Skin epidermis (tissue), 12 donors: ENCODE measurements around the gene ERG28.
A peak's percentile ranks its signal among the peaks of the same experiment; 100 is the strongest.
"Not testable (repeated sequence)": the region's sequence is repeated elsewhere in the genome, so short reads cannot be mapped to it uniquely, and the experiment has no call there.

Source experiments
- H3K27ac ChIP-seq, 21 experiments: fragments of 200-600 bp; sonication (generic) in 11 of 21; one replicate each; pipeline ENCODE4 v1.5.0; 2020; ENCODE audit warnings: mild to moderate bottlenecking in 3 of 21, inconsistent platforms in 2 of 21, moderate library complexity in 2 of 21
- H3K4me3 ChIP-seq, 7 experiments: fragments of 200-600 bp; sonication (generic) in 2 of 7; one replicate each; pipeline ENCODE4 v1.5.0; 2020; ENCODE audit warnings: inconsistent platforms in 2 of 7, mild to moderate bottlenecking in 2 of 7, moderate library complexity in 1 of 7

ERG28 gene, protein sequence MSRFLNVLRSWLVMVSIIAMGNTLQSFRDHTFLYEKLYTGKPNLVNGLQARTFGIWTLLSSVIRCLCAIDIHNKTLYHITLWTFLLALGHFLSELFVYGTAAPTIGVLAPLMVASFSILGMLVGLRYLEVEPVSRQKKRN

DNA sequence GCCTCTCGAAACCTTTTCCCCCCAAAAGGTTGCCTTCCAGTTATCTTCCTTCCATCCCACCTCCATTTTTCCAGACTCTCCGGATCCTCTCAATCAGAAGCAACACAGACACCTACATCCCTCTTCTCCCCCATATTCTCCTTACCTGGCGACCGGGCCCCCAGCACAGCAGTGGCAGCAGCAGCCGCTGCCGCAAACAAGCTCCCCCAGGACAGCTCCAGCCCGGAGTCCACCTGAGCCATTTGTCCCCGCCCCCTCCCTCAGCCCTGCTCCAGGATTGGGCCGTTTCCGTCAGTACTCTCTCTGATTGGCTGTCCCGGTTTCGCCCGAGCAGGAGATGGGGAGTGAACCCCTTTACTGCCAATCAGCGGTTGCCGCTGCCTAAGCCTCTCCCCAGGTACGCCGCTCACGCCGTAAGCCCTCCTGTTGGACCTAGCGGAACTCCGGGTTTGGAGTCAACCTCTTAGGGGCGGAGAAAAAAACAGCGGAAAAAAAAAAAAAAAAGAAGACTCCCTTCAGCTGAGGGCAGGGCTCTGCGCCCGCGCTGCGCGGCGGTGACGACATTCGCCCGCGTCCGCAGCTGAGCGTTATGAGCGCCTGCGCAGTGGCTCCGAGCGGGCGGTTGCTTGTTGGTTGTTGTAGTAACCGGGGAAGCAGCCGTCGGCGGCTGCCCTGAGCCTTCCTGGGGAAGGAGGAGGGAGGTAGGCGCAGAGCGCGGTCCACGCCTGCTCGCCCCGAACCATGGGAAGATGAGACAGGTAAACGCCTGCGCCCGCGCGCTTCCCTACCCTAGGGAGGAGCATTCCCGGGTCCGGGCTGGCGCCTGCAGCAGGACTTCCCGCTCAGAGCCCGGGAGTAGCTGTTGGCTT lies at the start of gene ERG28, which contains the start of gene TTLL5:
TSS of gene ERG28 (minus strand) at position 247 of the 869 bp plus-strand sequence. CDS start 3,374 bp downstream, outside the sequence.
TSS of gene TTLL5 (plus strand) at position 617 of the 869 bp plus-strand sequence. CDS start 1,904 bp downstream, outside the sequence.
- H3K27ac ChIP-seq, result peak within 1 kb of the TSS in 20 of 21 experiments; percentile 43 to 93 (median 84)
- peak within 1 kb of the TSS; percentile 63 to 98 (median 79) for H3K4me3 ChIP-seq

DNA sequence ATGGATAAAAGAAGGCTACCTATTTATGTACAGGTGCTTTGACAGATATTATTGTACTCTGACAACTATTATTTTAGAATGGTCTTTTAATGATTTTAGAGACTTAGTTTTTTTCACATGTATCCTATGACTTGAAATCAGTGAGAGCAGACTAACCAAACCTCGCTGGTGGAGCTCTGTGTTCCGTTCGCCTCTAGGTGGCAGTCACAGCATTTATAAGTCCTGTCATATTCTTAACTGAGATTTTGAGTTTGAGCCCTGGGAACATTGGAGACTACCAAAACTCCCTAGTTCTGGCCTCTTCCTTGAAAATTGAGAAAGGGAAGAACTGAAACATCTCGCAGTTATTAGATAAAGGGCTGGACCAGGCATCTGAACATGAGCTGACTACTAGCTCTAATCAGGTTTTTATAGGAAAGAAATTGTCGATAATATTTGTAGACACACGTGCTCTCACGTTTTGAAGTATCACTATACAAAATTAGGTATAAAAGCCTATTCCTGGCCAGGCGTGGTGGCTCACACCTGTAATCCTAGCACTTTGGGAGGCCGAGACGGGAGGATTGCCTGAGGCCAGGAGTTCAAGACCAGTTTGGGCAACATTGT lies 48.6 kb upstream of the ERG28 start:
- Histone ChIP-seq H3K4me3 (no peak overlapping the region), H3K27ac (no peak overlapping the region)

DNA sequence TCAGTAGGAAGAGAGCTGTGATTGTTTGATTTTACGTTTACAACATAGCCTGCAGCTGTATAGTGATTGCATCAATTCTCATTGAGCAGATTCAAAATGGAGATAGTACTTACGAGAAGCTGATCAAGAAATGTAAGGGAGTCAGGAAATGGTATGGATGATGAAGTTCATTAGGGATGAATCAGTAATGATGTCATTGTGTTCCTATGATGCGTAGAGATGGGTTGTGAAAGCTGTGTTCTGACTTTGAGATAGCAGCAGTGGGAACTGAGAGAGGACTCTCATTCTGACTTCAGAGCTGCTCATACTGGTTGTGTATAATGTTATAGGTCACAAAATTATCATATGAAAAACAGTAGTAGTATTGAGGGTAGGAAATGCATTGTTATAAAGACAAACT lies 44.3 kb upstream of the ERG28 start:
- H3K4me3 ChIP-seq, result no peak overlapping the region
- H3K27ac ChIP-seq, result no peak overlapping the region

DNA sequence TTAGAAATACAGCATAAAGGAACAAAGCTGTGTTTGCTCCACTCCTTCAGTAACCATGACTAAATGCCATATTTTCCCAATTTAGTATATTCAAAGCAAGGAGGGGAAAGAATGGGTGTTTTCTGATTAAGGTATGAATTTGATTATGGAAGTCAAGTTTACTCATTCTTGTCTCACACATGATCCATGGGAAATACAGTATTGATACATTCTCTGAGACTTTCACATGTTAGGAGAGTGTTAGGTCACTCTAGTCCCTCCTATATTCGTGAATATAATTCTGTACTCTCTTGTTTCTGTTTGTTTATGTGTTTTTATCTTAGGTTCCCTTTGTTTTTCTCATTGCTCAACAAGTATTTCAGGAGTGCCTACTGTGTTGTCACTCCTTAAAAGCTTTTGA lies 42.8 kb upstream of the ERG28 start:
- Histone ChIP-seq H3K4me3 (no peak overlapping the region), H3K27ac (peak overlapping the region in 12 of 21 experiments; percentile 5 to 66 (median 46))

DNA sequence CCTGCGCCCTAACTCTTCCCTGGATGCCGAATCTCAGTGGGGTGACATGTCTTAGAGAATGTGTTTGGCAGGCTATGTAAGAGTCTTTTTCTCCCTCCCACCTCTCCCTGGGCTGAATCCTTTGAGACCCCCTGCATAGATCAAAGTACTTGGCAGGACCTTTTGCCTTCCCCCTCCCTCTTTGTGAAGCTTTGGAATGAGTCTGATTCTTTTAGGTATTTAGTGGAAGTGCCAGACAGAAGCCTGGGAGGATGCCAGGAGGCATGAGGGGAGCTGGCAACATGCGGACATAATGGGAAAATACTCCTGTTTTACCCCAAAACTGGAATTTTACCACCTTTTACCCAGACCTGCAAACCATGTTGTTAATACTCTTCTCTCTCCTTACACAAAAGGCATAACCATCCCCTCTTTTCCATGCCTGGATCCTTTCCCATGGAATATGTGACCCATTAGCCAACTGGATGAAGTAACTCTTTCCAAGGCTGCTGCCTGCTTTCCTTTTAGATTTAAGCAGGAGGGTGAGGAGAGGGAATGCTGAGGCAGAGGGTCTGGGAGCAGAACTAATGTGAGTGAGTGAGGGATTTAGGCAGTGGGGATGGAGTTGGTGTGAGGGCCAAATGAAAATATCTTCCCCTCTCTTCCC lies 42.1 kb upstream of the ERG28 start:
- Histone ChIP-seq H3K27ac (peak overlapping the region in 16 of 21 experiments; percentile 5 to 66 (median 44)), H3K4me3 (no peak overlapping the region)

DNA sequence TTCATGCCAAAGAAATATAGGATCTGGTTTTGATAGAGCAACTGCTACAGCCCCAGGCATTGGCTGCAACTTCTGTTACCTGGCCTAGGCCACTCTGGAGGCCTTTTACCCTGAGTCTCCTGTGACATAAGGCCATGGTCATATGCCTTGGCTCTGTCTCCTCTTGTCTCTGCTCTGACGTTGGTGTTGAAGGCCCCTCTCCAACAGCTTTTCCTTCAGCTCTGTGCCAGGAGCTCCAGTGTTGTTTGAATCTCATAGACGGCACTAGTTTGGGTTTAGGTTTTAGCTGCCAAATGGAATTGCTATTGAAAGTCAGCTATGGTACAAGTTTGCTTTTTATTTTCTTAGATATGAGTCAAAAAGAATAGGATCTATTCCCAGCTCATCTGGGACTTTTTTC lies 41.4 kb upstream of the ERG28 start:
- H3K4me3 ChIP-seq, result no peak overlapping the region
- H3K27ac ChIP-seq, result peak overlapping the region in 17 of 21 experiments; percentile 14 to 66 (median 44)

DNA sequence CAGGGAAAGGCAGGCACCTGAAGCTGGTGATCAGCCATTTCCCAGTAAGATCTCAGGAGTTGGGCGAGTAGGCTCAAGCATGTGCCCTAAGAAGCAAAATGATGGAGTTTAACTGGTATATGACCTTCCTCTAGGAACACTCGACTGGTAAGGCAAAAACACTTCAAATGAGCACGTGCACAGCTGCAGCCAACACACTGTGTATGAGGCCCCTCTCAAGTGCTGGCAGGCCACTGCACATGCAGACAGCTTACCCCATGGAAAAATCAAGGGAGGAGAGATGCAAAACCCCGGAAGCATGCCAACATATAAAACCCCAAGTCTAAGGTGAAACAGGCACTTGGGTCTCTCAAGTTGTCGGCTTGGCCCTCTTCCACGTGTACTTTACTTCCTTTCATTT lies 39.6 kb upstream of the ERG28 start:
- no peak overlapping the region for H3K4me3 ChIP-seq
- H3K27ac ChIP-seq, result no peak overlapping the region

DNA sequence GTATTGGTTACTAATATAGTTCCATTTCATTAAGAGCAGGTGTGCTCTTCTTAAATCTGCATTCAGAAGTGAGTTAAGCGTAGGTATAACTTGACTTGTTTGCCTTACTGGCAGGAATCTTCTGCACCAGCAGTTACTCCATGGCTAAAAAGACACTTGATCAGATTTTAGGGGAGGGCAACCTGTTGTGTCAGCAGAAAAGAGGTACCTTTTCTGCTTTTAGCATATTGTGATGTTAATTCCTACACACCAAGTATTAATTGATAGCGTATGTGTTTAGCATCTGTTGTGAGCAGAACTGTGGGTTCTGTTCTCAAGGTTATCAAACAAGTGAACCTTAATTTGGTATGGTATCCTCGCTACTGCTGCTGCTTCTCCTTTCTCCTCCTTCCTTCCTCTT lies 38.7 kb upstream of the ERG28 start:
- H3K27ac ChIP-seq, result no peak overlapping the region
- no peak overlapping the region for H3K4me3 ChIP-seq

DNA sequence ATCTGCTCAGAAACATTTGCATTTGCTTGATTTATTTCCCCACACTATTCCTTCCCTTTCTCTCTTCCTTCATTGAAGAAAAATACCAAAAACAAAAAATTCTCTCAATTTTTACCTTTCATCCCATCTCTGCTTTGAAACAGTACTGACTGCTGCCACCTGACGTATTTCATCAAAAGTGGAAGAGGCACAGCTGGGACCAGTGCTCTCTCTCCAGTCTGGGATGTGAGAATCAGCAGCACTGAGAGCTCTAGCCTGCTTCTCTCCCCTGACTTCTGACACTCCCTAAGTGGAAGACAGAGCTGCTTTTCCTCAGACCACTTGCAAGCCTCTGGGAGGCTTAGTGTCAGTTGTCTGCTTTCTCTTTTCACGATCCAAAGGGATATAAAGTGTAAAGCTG lies 37.2 kb upstream of the ERG28 start:
- Histone ChIP-seq H3K4me3 (no peak overlapping the region), H3K27ac (no peak overlapping the region)

DNA sequence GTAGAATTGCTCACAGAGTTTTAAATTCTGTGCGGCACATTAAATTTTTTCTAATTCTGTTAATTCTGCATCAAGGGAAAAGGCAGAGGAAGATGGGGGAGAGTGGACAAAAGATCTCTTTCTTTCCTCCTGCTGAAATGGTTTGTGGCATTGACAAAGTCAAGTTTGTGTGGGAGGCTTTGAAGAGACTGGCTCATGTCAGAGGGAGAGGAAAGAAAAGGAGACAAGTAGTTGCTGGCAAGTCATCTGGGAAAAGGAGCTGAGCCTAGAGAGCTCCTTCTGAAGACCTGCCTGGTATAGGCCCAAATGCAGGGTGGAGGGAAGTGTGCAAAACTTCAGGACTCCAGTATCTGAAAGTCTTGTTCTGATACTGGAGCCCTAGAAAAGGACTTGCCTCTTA lies 36.7 kb upstream of the ERG28 start:
- no peak overlapping the region for H3K4me3 ChIP-seq
- H3K27ac ChIP-seq, result no peak overlapping the region

DNA sequence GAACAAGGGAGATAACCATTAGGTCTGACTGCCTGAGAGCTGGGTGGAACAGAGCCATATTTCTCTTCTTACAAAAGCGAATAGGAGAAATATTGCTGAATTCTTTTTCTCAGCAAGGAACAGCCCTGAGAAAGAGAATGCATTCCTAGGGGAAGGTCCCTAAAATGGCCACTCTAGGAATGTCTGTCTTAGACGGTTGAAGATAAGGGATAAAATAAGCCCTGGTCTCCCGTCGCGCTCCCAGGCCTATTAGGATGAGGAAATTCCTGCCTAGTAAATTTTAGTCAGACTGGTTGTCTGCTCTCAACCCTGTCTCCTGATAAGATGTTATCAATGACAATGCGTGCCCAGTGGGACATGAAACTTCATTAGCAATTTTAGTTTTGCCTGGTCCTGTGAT lies 34.3 kb upstream of the ERG28 start:
- not testable (repeated sequence) for H3K4me3 ChIP-seq, H3K27ac ChIP-seq

DNA sequence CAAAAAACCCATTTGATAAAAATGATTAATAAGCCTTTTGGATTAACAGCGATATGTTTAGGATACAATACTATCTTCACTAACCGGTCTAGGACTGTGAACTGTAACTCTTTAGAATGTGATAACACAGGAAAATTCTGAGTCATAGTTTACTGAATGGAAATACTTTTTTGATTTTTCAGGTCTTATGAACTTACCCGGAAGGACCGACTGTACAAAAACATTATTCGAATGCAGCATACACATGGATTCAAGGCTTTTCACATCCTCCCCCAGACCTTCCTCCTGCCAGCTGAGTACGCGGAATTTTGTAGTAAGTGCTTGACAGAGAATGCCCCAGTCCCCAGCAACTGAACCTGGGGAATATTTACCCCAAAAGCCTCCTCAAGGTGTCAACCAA lies 29.3 kb upstream of the ERG28 start:
- Histone ChIP-seq H3K4me3 (no peak overlapping the region), H3K27ac (no peak overlapping the region)

DNA sequence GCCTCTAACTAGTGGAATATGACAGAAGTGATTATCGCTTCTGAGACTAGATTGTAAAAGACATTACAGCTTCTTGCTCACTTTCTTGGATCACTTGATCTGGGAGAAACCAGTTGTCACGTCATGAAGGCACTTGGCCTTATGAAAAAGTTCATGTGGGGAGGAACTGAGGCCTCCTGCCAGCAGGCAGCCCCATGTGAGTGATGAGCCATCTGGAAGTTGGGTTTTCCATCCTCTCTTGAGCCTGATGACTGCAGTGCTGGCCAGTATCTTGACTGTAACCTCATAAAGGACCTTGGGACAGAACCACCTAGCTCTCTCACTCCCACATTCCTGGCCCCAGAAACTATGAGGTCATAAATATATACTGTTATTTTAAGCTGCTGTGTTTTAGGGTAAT lies 28.3 kb upstream of the ERG28 start:
- no peak overlapping the region for H3K4me3 ChIP-seq
- no peak overlapping the region for H3K27ac ChIP-seq

DNA sequence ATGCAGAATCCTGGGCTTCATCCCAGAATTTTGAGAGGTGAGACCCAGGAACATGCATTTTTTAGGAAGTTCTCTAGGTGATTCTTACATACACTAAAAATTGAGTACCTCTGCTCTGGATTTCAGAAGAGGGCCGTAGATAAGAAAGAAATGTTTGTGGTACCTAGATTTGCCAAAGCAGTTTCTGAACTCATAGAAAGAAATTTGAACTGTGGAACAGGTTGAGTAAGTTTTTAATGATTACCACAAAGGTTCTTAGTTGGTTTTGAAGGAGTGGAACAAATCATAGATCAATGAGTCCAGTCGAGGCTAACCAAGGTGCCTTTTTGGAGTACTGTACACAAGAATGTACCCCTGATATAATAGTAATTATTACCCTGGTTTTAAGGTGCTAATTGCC lies 25.2 kb upstream of the ERG28 start:
- no peak overlapping the region for H3K27ac ChIP-seq
- H3K4me3 ChIP-seq, result no peak overlapping the region

DNA sequence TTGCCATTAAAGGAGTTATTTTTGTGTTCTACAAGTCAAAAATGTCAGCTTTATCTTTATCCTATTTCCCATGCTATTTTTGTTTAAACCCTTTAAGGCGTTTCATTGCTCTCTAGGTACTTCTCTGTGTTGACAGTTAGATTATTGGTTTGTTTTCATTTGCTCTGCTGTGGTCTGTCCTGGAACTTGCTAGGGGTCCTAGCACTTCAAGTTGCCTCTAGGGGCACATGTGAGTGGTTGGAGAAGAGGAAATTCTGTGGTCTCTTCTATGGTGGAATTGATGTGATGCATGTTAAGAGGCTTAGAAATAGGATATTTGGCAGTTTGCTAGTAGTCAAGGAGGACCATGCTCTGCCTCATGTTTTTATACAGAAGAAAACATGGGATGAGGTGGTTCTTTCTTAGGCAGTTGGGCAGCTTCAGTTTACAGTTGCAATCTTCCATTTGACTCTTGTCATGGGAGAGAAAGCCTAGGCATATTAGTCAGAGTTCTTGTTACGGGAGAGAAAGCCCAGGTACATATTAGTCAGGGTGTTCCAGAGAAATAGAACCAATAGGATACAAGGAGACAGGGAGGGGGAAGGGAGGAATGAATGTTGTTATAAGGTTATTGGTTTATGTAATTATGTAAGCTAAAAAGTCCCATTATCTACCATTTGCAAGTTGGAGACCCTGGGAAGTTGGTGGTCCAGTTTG lies 14.7 kb upstream of the ERG28 start:
- Histone ChIP-seq H3K4me3 (no peak overlapping the region), H3K27ac (no peak overlapping the region)

DNA sequence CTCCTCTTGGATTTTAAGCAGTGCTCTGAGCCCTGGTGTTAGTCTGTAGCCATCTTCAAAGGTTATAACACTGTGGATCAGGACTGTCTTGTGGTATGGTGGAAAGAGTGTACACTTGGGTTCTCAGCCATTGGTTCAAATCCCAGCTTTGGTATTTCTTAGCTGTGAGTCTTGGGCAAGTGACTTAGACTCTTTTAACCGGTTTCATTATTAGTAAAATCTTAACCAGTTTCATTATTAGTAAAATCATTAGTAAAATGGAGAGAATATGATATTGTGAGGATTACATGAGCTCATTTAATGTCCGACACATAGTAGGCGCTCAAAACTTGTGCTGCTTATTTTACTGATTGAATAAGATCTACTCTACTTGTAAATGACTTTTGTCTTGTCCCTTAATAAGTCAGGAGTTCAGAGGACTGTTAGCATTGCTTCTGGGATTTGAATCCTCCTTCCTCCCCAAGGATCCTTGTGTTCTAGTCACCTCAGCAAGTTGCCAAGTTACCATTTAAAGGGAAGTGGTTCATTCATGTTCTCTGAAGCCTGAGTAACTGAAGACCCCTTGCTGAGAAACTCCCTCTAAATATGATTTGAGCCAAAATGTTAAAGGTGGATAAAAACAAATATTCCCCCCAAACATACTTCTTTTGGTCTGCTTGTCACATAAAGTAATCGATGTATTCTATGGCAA lies 12.8 kb upstream of the ERG28 start:
- Histone ChIP-seq H3K4me3 (no peak overlapping the region), H3K27ac (no peak overlapping the region)

DNA sequence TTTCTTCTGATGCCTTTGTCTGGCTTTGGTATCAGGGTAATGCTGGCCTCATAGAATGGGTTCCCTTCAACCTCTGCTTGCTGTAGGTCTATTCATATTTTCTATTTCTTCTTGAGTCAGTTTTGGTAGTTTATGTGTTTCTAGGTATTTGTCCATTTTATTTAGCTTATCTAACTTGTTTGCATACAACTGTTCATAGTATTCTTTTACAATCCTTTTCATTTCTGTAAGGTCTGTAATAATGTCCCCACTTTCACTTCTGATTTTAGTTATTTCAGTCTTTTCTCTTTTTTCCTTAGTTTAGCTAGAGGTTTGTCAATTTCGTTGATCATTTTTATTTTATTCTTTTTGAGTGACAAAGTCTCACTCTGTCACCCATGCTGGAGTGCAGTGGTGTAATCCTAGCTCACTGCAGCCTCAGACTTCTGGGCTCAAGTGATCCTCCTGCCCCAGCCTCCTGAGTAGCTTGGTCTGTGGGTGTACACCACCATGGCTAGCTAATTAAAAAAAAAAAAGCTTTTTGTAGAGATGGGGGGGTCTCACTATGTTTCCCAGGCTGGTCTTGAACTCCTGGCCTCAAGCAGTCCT lies 12.0 kb upstream of the ERG28 start:
- H3K4me3 ChIP-seq, result no peak overlapping the region

DNA sequence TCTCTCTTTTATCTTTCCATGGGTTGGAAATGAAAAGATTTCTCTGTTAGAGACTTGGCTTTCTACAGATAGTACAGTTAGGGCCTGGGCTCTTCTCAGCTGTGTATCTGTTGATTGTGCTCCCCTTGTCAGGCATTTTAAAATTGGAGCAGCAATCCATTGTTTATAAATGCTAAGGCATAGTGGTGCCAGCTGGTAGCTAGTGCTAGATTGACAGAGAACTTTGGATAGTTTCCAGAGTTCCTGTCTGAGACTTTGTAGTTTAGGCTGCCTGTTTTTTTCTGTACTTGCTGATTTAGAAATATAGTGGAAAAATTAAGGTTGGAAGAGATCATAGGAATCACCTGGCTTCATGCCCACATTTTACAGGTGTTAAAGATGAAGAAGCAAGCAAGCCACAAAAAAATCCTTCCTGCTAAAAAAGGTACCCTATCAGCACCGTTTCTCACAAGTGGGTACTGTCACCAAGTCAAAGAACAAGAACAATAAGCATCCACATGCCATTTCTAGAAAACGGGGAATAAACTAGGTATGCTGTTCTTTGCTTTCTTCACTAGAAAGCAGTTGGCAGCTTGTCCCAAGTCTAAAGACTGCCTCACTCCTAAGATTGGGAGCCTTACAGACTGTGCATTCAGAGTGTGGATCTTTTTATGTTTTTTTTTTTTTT lies 6.6 kb upstream of the ERG28 start:
- Histone ChIP-seq H3K4me3 (no peak overlapping the region), H3K27ac (no peak overlapping the region)

More for the DNA sequence above, 12.0 kb upstream of the ERG28 start:
- no peak overlapping the region for H3K27ac ChIP-seq
